NCI-H1092 (cell line): Measurements from ENCODE around the gene SMO.
"Not testable (repeated sequence)": the region's sequence is repeated elsewhere in the genome, so short reads cannot be mapped to it uniquely, and the experiment has no call there.

Experiments used
- DNase-seq: peaks from one replicate; lab custom pipeline; 2025; lab: John Stamatoyannopoulos, UW

The SMO gene

GRCh38 chr7:129169686-129170440 is 18.6 kb upstream of the SMO start:
- no peak for DNase-seq

GRCh38 chr7:129170441-129171021 is 17.9 kb upstream of the SMO start:
- no peak for DNase-seq

- DNase-seq = not testable (repeated sequence)
Observed at GRCh38 chr7:129173861-129174260, 14.6 kb upstream of the SMO start.

GRCh38 chr7:129176916-129177710 is 11.3 kb upstream of the SMO start:
- no peak for DNase-seq

- no peak for DNase-seq
Observed at GRCh38 chr7:129184981-129185670, 3.3 kb upstream of the SMO start.

GRCh38 chr7:129186749-129187260 is 1.6 kb upstream of the SMO start:
- no peak for DNase-seq

- DNase-seq = no peak
Observed at GRCh38 chr7:129187681-129188371, 607 bp upstream of the SMO start.

- no peak for DNase-seq
Observed at GRCh38 chr7:129188892-129189660, 643 bp downstream of the SMO start.

GRCh38 chr7:129189661-129190310 is 1.4 kb downstream of the SMO start:
- no peak for DNase-seq

GRCh38 chr7:129191272-129191671 is 2.8 kb downstream of the SMO start:
- no peak for DNase-seq

- DNase-seq = no peak
Observed at GRCh38 chr7:129193892-129194291, 5.5 kb downstream of the SMO start.

- DNase-seq = no peak
Observed at GRCh38 chr7:129197771-129198170, 9.3 kb downstream of the SMO start.

- no peak for DNase-seq
Observed at GRCh38 chr7:129199406-129199805, 11.0 kb downstream of the SMO start.

GRCh38 chr7:129202058-129202777 is 13.8 kb downstream of the SMO start:
- no peak for DNase-seq

- no peak for DNase-seq
Observed at GRCh38 chr7:129203050-129203741, 14.8 kb downstream of the SMO start.

- DNase-seq = no peak
Observed at GRCh38 chr7:129205126-129205818, 16.8 kb downstream of the SMO start.

GRCh38 chr7:129205987-129206785 is 17.8 kb downstream of the SMO start:
- no peak for DNase-seq

GRCh38 chr7:129208667-129209066 is 20.2 kb downstream of the SMO start:
- no peak for DNase-seq
